ENCODE data around the gene PLCB1. TPM values are rescaled to one million over a fixed set of nuclear protein-coding genes. Genes with fewer than 3 reads are reported as not detected.
A peak's percentile ranks its signal among the peaks of the same experiment; 100 is the strongest.

PLCB1 gene
- total RNA-seq, 1 experiment from 2014 or later, result 4.4 TPM

- DNase-seq, result peak; percentile 35
- no peak overlapping the region for H3K4me2 ChIP-seq (ENCODE audit: low read length)
- no peak overlapping the region for H3K27ac ChIP-seq (ENCODE audit: low read length)
- no peak overlapping the region for H3K4me3 ChIP-seq (ENCODE audit: low read length)
- H4K20me1 ChIP-seq (ENCODE audit: low read length), result no peaks in the 10 kb centered on the region
- ATAC-seq, result peak; percentile 45; the same call in 1 of the 2 replicates
- no peaks in the 10 kb centered on the region for H3F3A ChIP-seq (ENCODE audit: low read length, unreplicated experiment)
- no peaks in the 10 kb centered on the region for H3K79me2 ChIP-seq (ENCODE audit: low read length)
- no peak overlapping the region for H3K9ac ChIP-seq (ENCODE audit: low read length)
- BruUV-seq (replicated peaks), result no TSS peak
- POLR2A ChIA-PET (ENCODE audit: unreplicated experiment), result no interaction called here
- H2AFZ ChIP-seq (ENCODE audit: low read length), result no peak overlapping the region
- H3K4me1 ChIP-seq (ENCODE audit: insufficient read depth, low read length), result no peaks in the 10 kb centered on the region
- intact Hi-C loops (cut with micrococcal nuclease), result loop anchor here (2.0 kb wide), 1 partner anchor 405 kb away; no protein-coding TSS in a partner anchor
- CTCF ChIA-PET, result interaction anchor here (0.5 kb wide), 1 partner anchor 599 kb away, joined by 9 read pairs; no protein-coding TSS in a partner anchor
- H3K27me3 ChIP-seq (ENCODE audit: low read length), result peaks cover 28% of the 10 kb centered on the region; the same call in 1 of the 2 replicates
- H3K9me3 ChIP-seq (ENCODE audit: low read length), result no peaks in the 10 kb centered on the region
- H3K9me2 ChIP-seq (replicated peaks; ENCODE audit: low read length), result no peaks in the 10 kb centered on the region
- H3K36me3 ChIP-seq (ENCODE audit: low read depth, low read length), result no peaks in the 10 kb centered on the region
- TF ChIP-seq EZH2 (IDR thresholded peaks at IDR 0.05; ENCODE audit: low read length, unreplicated experiment) (no peak), CTCF (conservative IDR thresholded peaks at IDR 0.05; ENCODE audit: low read depth, low read length) (peak; percentile 71)
These were observed 403.6 kb downstream of the PLCB1 start for GRCh38 chr20:8535403-8536261.

DNA sequence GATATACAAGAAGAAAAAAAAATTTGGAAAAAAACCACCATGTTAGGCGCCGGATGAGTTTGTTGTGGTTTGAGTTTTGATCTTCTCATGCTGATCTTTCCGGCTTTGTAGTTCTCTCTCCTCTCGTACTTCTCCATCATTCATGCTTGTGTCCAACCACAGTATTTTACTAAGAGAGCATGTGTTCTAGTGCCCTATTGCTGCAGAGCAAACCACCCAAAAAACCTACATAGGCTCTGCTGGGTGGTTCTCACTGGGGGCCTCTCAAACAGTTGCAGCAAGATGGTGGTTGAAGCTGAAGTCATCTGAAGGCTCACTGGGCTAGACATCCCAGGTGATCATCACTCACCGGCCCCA, 404.2 kb downstream of the PLCB1 start:
- Histone ChIP-seq H3K9me3 (ENCODE audit: low read length) (no peaks in the 10 kb centered on the region), H3K9ac (ENCODE audit: low read length) (no peak overlapping the region), H3F3A (ENCODE audit: low read length, unreplicated experiment) (no peaks in the 10 kb centered on the region), H3K27me3 (ENCODE audit: low read length) (peaks cover 33% of the 10 kb centered on the region), H3K79me2 (ENCODE audit: low read length) (no peaks in the 10 kb centered on the region), H3K4me1 (ENCODE audit: insufficient read depth, low read length) (no peaks in the 10 kb centered on the region), H3K9me2 (replicated peaks; ENCODE audit: low read length) (no peaks in the 10 kb centered on the region), H2AFZ (ENCODE audit: low read length) (no peak overlapping the region), H3K4me2 (ENCODE audit: low read length) (no peak overlapping the region), H3K36me3 (ENCODE audit: low read depth, low read length) (no peaks in the 10 kb centered on the region), H3K4me3 (ENCODE audit: low read length) (no peak overlapping the region), H3K27ac (ENCODE audit: low read length) (no peak overlapping the region), H4K20me1 (ENCODE audit: low read length) (no peaks in the 10 kb centered on the region)
- CTCF ChIA-PET, result no interaction called here
- DNase-seq, result no peak
- no TSS peak for BruUV-seq (replicated peaks)
- ATAC-seq, result no peak
- POLR2A ChIA-PET (ENCODE audit: unreplicated experiment), result no interaction called here
- no peak for TF ChIP-seq CTCF (conservative IDR thresholded peaks at IDR 0.05; ENCODE audit: low read depth, low read length)
- no peak for TF ChIP-seq EZH2 (IDR thresholded peaks at IDR 0.05; ENCODE audit: low read length, unreplicated experiment)
- intact Hi-C loops (cut with micrococcal nuclease), result no loop called here

DNA sequence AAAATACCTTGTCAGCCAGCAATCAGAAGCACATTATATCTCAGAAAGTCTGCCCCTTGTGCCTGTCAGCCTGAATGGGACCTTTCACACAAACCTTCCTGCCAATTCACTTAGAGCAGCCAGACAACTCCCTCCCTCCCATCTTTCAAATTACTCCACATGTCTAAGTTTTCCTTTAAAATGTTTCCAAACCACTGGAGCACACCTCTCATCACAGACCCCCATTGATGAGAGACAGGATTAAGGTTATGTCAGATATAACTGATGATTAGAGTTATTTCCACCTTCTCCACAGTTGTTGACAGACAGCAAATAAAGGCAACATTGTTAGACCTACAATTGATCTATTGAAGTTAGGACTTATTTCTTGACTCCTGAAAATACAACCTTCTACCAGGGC, 408.4 kb downstream of the PLCB1 start:
- H3K4me3 ChIP-seq (ENCODE audit: low read length), result no peak overlapping the region
- no peak for DNase-seq
- ChIA-PET POLR2A (ENCODE audit: unreplicated experiment) (no interaction called here), CTCF (no interaction called here)
- H3K36me3 ChIP-seq (ENCODE audit: low read depth, low read length), result no peaks in the 10 kb centered on the region
- no peak for ATAC-seq
- H3K9ac ChIP-seq (ENCODE audit: low read length), result no peak overlapping the region
- no peak overlapping the region for H2AFZ ChIP-seq (ENCODE audit: low read length)
- TF ChIP-seq EZH2phosphoT487 (IDR thresholded peaks at IDR 0.05; ENCODE audit: borderline replicate concordance, low read length) (no peak), CTCF (conservative IDR thresholded peaks at IDR 0.05; ENCODE audit: low read depth, low read length) (no peak), EZH2 (IDR thresholded peaks at IDR 0.05; ENCODE audit: low read length, unreplicated experiment) (no peak)
- H3K4me2 ChIP-seq (ENCODE audit: low read length), result no peak overlapping the region
- BruUV-seq (replicated peaks), result no TSS peak
- H4K20me1 ChIP-seq (ENCODE audit: low read length), result no peaks in the 10 kb centered on the region
- no peak overlapping the region for H3K27ac ChIP-seq (ENCODE audit: low read length)
- no peaks in the 10 kb centered on the region for H3K4me1 ChIP-seq (ENCODE audit: insufficient read depth, low read length)
- no peaks in the 10 kb centered on the region for H3K79me2 ChIP-seq (ENCODE audit: low read length)
- intact Hi-C loops (cut with micrococcal nuclease), result no loop called here
- H3K9me2 ChIP-seq (replicated peaks; ENCODE audit: low read length), result no peaks in the 10 kb centered on the region
- peaks cover 66% of the 10 kb centered on the region for H3K27me3 ChIP-seq (ENCODE audit: low read length)
- no peaks in the 10 kb centered on the region for H3K9me3 ChIP-seq (ENCODE audit: low read length)
- no peaks in the 10 kb centered on the region for H3F3A ChIP-seq (ENCODE audit: low read length, unreplicated experiment)

All from PC-3 (cell line).